Upper lobe of left lung (tissue), 6 donors: ENCODE data around the gene ZIC1. TPM values are rescaled to one million over a fixed set of nuclear protein-coding genes. Genes with fewer than 3 reads are reported as not detected.

Experiments
- ATAC-seq, 2 donors: fragments of 200-7000 bp; cut with Tn5 transposase; one replicate each; pipeline ENCODE4 v1.9.1; 2022; ENCODE audit warnings: mild to moderate bottlenecking in 2 of 2, moderate library complexity in 2 of 2; ENCODE audit not compliant: low FRiP score in 2 of 2
- DNase-seq, 2 donors: peaks; one replicate each; pipeline ENCODE4 v3.0.0-alpha.2; 2019 to 2020
- H3K27ac ChIP-seq, 4 donors: fragments of 200-600 bp; sonication (generic); one replicate each; pipeline ENCODE4 v1.5.1; 2016 to 2019
- H3K27me3 ChIP-seq, 4 donors: fragments of 200-600 bp; sonication (generic); one replicate each; pipeline ENCODE4 v1.5.1; 2017 to 2019
- H3K36me3 ChIP-seq, 4 donors: fragments of 200-600 bp; sonication (generic); one replicate each; pipeline ENCODE4 v1.5.1; 2016 to 2019
- H3K4me1 ChIP-seq, 4 donors: fragments of 200-600 bp; sonication (generic); one replicate each; pipeline ENCODE4 v1.5.1; 2018 to 2019
- H3K4me3 ChIP-seq, 4 donors: fragments of 200-600 bp; sonication (generic); one replicate each; pipeline ENCODE4 v1.5.1; 2017 to 2019; ENCODE audit warnings: mild to moderate bottlenecking in 2 of 4, moderate library complexity in 1 of 4
- H3K9me3 ChIP-seq, 4 donors: fragments of 200-600 bp; sonication (generic); one replicate each; pipeline ENCODE4 v1.5.1; 2018 to 2019
- CTCF ChIP-seq, 6 experiments: fragments of 450-650 bp in 4 of 6; fragments of 200-600 bp in 2 of 6; sonication (generic) in 2 of 6; IDR thresholded peaks; one replicate each; pipeline ENCODE4 v1.5.1; 2016 to 2019; ENCODE audit warnings: antibody characterized with exemption in 6 of 6
- EP300 ChIP-seq, 4 donors: sonication (generic); formaldehyde crosslinking; IDR thresholded peaks; one replicate each; pipeline ENCODE4 v1.5.1; 2017; ENCODE audit warnings: antibody characterized with exemption in 4 of 4, control low read depth in 2 of 4
- POLR2A ChIP-seq, 4 donors: fragments of 450-650 bp; IDR thresholded peaks; one replicate each; pipeline ENCODE4 v1.5.1; 2016 to 2017; ENCODE audit warnings: antibody characterized with exemption in 4 of 4, mild to moderate bottlenecking in 2 of 4
- POLR2AphosphoS5 ChIP-seq, 2 donors: sonication (generic); formaldehyde crosslinking; IDR thresholded peaks; one replicate each; pipeline ENCODE4 v1.5.1; 2017; ENCODE audit warnings: antibody characterized with exemption in 2 of 2
- WGBS, 2 donors: methylation state at CpG; one replicate each; pipeline ENCODE4 v1.1.5; 2017 to 2018; 5-methylcytosine and 5-hydroxymethylcytosine counted together
- total RNA-seq, 6 donors: library from RNA; depleted of rRNA in 4 of 6; stranded (reverse); fragments of >200 nt in 4 of 6; gene quantifications; one replicate each; pipeline versions ENCODE4 v1.1.0 to v1.2.1, GENCODE V29; 2016 to 2021
- donor health status: DM: no; HTN: no; CAD: no; lungs with moderate emphysema.
- donor health status: DM: no; HTN: yes; CAD: no; lungs with severe emphysema.

Gene ZIC1
- total RNA-seq, 6 donors from 2014 or later, result not detected

DNA sequence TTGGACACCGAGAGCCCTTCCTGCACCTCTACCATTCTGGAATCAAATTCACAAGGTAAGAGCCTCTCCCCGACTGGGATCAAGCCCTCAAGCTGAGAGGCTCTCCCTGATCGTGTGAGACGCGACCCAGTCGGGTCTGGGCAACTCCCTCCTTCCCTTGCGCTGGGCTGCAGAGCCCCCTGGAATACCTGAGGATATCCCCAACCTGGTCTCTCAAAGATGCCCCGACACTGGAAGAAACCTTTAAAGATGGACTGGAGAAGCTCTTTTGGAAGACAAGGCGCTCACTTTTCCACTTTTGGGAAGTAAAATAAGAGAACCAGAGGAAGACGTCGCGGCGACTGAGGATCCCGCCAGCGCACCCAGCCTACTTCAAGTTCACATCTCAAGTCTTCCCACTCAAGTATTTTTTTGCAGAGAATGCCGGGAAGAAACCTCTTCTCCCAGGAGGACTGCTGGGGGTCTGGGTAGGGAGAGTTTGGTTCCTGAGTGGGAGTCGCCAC, 36.6 kb upstream of the ZIC1 start:
- DNase-seq (no peak), ATAC-seq (no peak)
- Histone ChIP-seq H3K27ac (no peak overlapping the region), H3K4me3 (no peak overlapping the region), H3K27me3 (peaks cover 0 to 38% (median 6%) of the 10 kb centered on the region in 4 donors), H3K4me1 (no peaks in the 10 kb centered on the region), H3K9me3 (peaks cover 0 to 2% (median 0%) of the 10 kb centered on the region in 4 donors), H3K36me3 (no peaks in the 10 kb centered on the region)
- TF ChIP-seq EP300 (IDR thresholded peaks at IDR 0.05), result no peak
- no peak for TF ChIP-seq POLR2A (IDR thresholded peaks at IDR 0.05)
- no peak for TF ChIP-seq CTCF (IDR thresholded peaks at IDR 0.05)
- TF ChIP-seq POLR2AphosphoS5 (IDR thresholded peaks at IDR 0.05), result no peak
- WGBS, 2 donors, result 4 to 6% methylated on average over 16 to 17 of the region's 17 CpGs

DNA sequence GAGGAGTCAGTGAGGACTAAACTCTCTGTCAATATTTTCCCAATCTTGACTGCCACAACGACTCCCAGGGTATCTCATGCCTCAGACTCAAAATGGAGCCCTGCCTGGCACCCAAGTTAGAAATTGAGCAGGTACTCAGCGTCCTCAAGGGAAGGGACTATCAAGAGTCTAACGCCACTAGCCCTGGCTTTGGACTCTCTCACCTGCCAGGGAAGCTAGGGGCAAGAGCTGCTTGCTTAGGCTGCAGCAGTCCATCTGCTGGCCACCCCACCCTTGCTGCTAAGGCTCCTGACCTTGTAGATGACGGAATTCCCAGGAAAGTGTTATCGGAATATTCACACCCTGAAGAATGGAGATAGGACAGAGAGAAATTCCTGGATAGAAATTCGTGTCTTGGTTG, 35.9 kb upstream of the ZIC1 start:
- no peaks in the 10 kb centered on the region for H3K4me1 ChIP-seq
- DNase-seq (no peak), ATAC-seq (no peak)
- no peak overlapping the region for H3K27ac ChIP-seq
- no peaks in the 10 kb centered on the region for H3K36me3 ChIP-seq
- H3K9me3 ChIP-seq, result peaks cover 0 to 4% (median 0%) of the 10 kb centered on the region in 4 donors
- WGBS, 2 donors, result 4 to 5% methylated on average over 6 of the region's 6 CpGs
- H3K4me3 ChIP-seq, result no peak overlapping the region
- TF ChIP-seq CTCF (IDR thresholded peaks at IDR 0.05) (no peak), POLR2AphosphoS5 (IDR thresholded peaks at IDR 0.05) (no peak)
- H3K27me3 ChIP-seq, result peaks cover 0 to 42% (median 10%) of the 10 kb centered on the region in 4 donors

- no peak overlapping the region for H3K27ac ChIP-seq
- ATAC-seq, result no peak
- no peak overlapping the region for H3K4me3 ChIP-seq
- DNase-seq, result no peak
- H3K27me3 ChIP-seq, result peaks cover 0 to 41% (median 10%) of the 10 kb centered on the region in 4 donors
- no peaks in the 10 kb centered on the region for H3K4me1 ChIP-seq
- peaks cover 0 to 4% (median 0%) of the 10 kb centered on the region in 4 donors for H3K9me3 ChIP-seq
- no peaks in the 10 kb centered on the region for H3K36me3 ChIP-seq
- WGBS, 2 donors, result 9 to 13% methylated on average over 30 of the region's 30 CpGs
- no peak for TF ChIP-seq POLR2AphosphoS5 (IDR thresholded peaks at IDR 0.05)
- no peak for TF ChIP-seq POLR2A (IDR thresholded peaks at IDR 0.05)
- no peak for TF ChIP-seq EP300 (IDR thresholded peaks at IDR 0.05)
- no peak for TF ChIP-seq CTCF (IDR thresholded peaks at IDR 0.05)
Observed at GRCh38 chr3:147377412-147378367, 31.5 kb upstream of the ZIC1 start.

DNA sequence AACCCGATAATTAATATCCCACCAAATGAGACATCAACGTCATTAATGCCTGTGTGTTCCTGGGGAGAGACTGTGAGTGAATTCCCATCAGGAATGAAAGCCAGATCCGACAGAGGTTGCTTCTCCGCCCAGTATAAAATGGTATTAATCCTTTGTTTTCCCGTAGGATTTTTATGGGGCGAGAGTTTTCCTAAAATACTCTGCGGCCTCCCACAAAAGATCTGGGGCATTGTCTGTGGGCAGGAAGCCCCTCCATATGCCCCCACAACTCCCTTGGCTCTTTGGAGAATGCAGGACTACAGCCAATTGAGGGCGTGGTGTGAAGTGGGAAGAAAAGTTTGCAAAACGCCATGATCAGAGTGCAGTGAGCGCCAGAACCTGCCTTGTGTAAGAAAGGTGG, 29.5 kb upstream of the ZIC1 start:
- TF ChIP-seq EP300 (IDR thresholded peaks at IDR 0.05) (no peak), POLR2AphosphoS5 (IDR thresholded peaks at IDR 0.05) (no peak), CTCF (IDR thresholded peaks at IDR 0.05) (no peak), POLR2A (IDR thresholded peaks at IDR 0.05) (no peak)
- no peaks in the 10 kb centered on the region for H3K4me1 ChIP-seq
- WGBS, 2 donors, result 7 to 12% methylated on average over 10 of the region's 10 CpGs
- H3K27ac ChIP-seq, result no peak overlapping the region
- H3K36me3 ChIP-seq, result no peaks in the 10 kb centered on the region
- no peak overlapping the region for H3K4me3 ChIP-seq
- DNase-seq (no peak), ATAC-seq (no peak)
- peaks cover 0 to 4% (median 0%) of the 10 kb centered on the region in 4 donors for H3K9me3 ChIP-seq
- H3K27me3 ChIP-seq, result peaks cover 0 to 44% (median 10%) of the 10 kb centered on the region in 4 donors
